ENCODE data around the gene PRKAB1. TPM values are rescaled to one million over a fixed set of nuclear protein-coding genes. Genes with fewer than 3 reads are reported as not detected.
A peak's percentile ranks its signal among the peaks of the same experiment; 100 is the strongest.

The PRKAB1 gene
- total RNA-seq, 1 experiment from 2014 or later = 36.3 TPM

DNA sequence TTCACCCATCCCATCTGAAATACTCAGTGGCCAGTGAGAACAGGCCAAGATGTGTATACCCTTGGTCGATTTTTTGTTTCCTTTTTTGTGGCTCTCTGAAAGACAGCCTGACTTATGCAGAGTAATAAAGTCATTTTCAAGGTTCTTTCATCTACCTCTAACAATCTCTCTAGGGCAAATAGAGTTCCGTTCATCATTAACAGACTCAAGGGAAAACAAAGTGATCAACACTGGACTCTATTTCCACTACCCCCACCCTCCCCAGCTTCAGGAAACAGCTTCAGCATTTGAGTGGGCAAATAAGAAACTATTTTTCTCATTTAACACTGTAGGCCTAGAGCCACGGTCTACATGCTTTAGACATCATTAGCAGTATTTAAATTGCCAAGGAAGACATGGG, 15.9 kb downstream of the PRKAB1 start:
- in situ Hi-C loops (cut with HindIII; ENCODE audit: low pct_unique_long_range_greater_than_20kb, low sequenced_read_pairs) = no loop called here
- CTCF ChIA-PET = no interaction called here

DNA sequence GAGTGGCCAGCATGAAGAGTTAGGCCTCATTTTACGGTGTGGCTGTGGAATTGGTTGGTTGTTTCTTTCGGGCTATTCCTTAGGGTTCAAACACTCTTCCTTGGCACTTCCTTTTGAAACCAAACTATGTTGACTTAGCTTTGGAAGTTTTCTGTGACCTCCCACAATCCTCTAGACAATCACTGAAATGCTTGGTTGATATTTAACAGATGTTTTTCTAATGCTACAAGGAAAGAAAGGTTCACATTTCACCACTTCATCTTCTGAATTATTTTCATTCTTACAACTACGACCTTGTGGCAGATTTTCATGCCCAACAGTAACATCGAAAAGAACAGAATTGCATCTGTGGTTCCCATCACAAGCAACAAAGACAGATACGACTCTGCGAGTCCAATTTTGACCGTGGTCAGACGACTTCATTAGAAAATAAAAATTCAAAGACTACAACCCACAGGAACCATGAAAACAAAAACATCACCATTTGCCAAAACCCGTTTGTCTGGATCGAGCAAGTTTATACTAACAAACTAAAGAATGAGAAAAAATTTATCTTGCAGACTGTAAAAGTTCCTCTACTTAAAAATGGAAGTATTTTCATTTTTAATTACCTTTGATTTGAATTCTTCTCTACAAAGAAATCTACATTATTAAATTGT, 16.9 kb downstream of the PRKAB1 start:
- ChIA-PET CTCF (no interaction called here), POLR2A (interaction anchor here (0.6 kb wide), 1 partner anchor 90 kb away, joined by 5 read pairs; no protein-coding TSS in a partner anchor)
- DNase-seq (ENCODE audit: low read depth, low spot score) = no peak
- peaks cover 15% of the 10 kb centered on the region for H3K4me1 ChIP-seq (ENCODE audit: control insufficient read depth, insufficient read depth, low read length)
- no peaks in the 10 kb centered on the region for H3K27me3 ChIP-seq (ENCODE audit: control insufficient read depth, insufficient read depth, low read length)
- intact Hi-C loops (cut with micrococcal nuclease; ENCODE audit: unreplicated experiment) = no loop called here
- no TSS peak for BruUV-seq (replicated peaks)
- ATAC-seq = no peak
- H3K36me3 ChIP-seq (ENCODE audit: control insufficient read depth, insufficient read depth, low read length) = 0 out of 2 replicates have a peak, but pooled peaks cover 2% of the 10 kb centered on the region
- in situ Hi-C loops (cut with HindIII; ENCODE audit: low pct_unique_long_range_greater_than_20kb, low sequenced_read_pairs) = no loop called here
- H3K27ac ChIP-seq (ENCODE audit: low read length) = no peak overlapping the region; the same call in 1 of the 2 replicates
- TF ChIP-seq, protein P1, sequence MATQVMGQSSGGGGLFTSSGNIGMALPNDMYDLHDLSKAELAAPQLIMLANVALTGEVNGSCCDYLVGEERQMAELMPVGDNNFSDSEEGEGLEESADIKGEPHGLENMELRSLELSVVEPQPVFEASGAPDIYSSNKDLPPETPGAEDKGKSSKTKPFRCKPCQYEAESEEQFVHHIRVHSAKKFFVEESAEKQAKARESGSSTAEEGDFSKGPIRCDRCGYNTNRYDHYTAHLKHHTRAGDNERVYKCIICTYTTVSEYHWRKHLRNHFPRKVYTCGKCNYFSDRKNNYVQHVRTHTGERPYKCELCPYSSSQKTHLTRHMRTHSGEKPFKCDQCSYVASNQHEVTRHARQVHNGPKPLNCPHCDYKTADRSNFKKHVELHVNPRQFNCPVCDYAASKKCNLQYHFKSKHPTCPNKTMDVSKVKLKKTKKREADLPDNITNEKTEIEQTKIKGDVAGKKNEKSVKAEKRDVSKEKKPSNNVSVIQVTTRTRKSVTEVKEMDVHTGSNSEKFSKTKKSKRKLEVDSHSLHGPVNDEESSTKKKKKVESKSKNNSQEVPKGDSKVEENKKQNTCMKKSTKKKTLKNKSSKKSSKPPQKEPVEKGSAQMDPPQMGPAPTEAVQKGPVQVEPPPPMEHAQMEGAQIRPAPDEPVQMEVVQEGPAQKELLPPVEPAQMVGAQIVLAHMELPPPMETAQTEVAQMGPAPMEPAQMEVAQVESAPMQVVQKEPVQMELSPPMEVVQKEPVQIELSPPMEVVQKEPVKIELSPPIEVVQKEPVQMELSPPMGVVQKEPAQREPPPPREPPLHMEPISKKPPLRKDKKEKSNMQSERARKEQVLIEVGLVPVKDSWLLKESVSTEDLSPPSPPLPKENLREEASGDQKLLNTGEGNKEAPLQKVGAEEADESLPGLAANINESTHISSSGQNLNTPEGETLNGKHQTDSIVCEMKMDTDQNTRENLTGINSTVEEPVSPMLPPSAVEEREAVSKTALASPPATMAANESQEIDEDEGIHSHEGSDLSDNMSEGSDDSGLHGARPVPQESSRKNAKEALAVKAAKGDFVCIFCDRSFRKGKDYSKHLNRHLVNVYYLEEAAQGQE (IDR thresholded peaks at IDR 0.05; ENCODE audit: insufficient read depth in 1 of 2, low read depth in 2 of 2, low read length in 1 of 2) = no peak
- TF ChIP-seq, protein P2, sequence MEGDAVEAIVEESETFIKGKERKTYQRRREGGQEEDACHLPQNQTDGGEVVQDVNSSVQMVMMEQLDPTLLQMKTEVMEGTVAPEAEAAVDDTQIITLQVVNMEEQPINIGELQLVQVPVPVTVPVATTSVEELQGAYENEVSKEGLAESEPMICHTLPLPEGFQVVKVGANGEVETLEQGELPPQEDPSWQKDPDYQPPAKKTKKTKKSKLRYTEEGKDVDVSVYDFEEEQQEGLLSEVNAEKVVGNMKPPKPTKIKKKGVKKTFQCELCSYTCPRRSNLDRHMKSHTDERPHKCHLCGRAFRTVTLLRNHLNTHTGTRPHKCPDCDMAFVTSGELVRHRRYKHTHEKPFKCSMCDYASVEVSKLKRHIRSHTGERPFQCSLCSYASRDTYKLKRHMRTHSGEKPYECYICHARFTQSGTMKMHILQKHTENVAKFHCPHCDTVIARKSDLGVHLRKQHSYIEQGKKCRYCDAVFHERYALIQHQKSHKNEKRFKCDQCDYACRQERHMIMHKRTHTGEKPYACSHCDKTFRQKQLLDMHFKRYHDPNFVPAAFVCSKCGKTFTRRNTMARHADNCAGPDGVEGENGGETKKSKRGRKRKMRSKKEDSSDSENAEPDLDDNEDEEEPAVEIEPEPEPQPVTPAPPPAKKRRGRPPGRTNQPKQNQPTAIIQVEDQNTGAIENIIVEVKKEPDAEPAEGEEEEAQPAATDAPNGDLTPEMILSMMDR (IDR thresholded peaks at IDR 0.05) = no peak
- TF ChIP-seq TCF7L2 (IDR thresholded peaks at IDR 0.05; ENCODE audit: low read depth, low read length) (no peak), SIN3A (IDR thresholded peaks at IDR 0.05; ENCODE audit: borderline replicate concordance, insufficient read depth, low read depth, low read length) (no peak), POLR2AphosphoS5 (IDR thresholded peaks at IDR 0.05; ENCODE audit: low read depth, low read length) (no peak)
- no peak overlapping the region for H3K4me3 ChIP-seq (ENCODE audit: low read depth in 2 of 2, low read length in 2 of 2)
- H3K9me3 ChIP-seq (ENCODE audit: control insufficient read depth, insufficient read depth, low read depth, low read length) = no peaks in the 10 kb centered on the region

More for the DNA sequence above, 15.9 kb downstream of the PRKAB1 start:
- intact Hi-C loops (cut with micrococcal nuclease; ENCODE audit: unreplicated experiment) = no loop called here
- Histone ChIP-seq H3K27ac (ENCODE audit: low read length) (peak overlapping the region; percentile 17; the same call in 1 of the 2 replicates), H3K9me3 (ENCODE audit: control insufficient read depth, insufficient read depth, low read depth, low read length) (no peaks in the 10 kb centered on the region), H3K27me3 (ENCODE audit: control insufficient read depth, insufficient read depth, low read length) (no peaks in the 10 kb centered on the region), H3K36me3 (ENCODE audit: control insufficient read depth, insufficient read depth, low read length) (peaks cover 7% of the 10 kb centered on the region; the same call in 1 of the 2 replicates), H3K4me1 (ENCODE audit: control insufficient read depth, insufficient read depth, low read length) (peaks cover 15% of the 10 kb centered on the region), H3K4me3 (ENCODE audit: low read depth in 2 of 2, low read length in 2 of 2) (no peak overlapping the region)
- no TSS peak for BruUV-seq (replicated peaks)
- no peak for DNase-seq (ENCODE audit: low read depth, low spot score)
- POLR2A ChIA-PET = no interaction called here
- TF ChIP-seq SIN3A (IDR thresholded peaks at IDR 0.05; ENCODE audit: borderline replicate concordance, insufficient read depth, low read depth, low read length) (no peak), TCF7L2 (IDR thresholded peaks at IDR 0.05; ENCODE audit: low read depth, low read length) (no peak), POLR2AphosphoS5 (IDR thresholded peaks at IDR 0.05; ENCODE audit: low read depth, low read length) (no peak)
- TF ChIP-seq, protein P1 (IDR thresholded peaks at IDR 0.05; ENCODE audit: insufficient read depth in 1 of 2, low read depth in 2 of 2, low read length in 1 of 2) = no peak
- TF ChIP-seq, protein P2 (IDR thresholded peaks at IDR 0.05) = no peak
- ATAC-seq = no peak

Measured in Panc1 (cell line).